NCI-H2081 treated with DMSO at 0.1 percent for 48 hours (cell line): ENCODE measurements around the gene UBE2H.
"Not testable (repeated sequence)": the region's sequence is repeated elsewhere in the genome, so short reads cannot be mapped to it uniquely, and the experiment has no call there.

Experiments used
- DNase-seq: peaks from one replicate; lab custom pipeline; 2025; lab: John Stamatoyannopoulos, UW

Gene UBE2H

DNA sequence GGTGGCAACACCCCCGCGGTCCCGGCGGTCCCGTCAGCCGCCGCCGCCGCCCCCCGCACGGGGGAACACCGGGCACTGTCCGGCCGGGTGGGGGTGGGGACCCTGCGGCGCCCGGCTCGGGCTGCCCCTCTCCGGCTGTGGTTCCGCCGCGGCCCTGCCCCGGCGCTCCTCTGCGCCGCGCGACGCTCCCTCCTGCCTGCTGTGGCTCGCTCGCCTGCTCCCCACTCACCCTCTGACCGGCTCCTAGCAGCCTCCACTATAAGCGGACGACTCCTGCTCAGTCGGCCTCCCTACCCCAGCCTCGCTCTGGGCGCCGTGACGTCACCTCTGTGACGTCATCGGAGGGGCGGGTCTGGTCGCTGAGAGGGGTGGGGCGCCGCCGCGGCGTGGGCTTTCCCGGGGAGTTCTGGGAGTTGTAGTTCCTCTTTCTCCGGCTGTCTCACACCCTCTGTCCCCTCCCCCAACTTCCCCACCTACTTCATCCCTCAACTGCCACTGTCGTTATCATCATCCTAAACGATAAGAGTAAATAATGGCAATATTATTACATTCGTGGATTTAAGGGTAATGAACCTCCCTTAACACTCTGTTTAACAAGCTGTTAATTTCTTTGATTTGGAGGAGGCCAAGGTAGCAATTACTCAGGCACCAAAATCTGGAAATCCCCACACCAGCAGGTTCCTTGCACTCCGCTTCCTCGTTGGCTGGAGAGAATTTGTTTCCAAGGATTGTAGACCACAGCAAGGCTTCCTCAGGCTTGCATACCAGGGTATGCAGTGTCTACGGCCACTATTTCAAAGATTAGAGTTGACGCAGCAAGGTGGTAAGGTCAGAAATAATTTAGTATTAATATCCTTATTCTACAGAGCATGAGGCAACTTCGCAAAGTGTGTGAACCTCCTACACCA lies at the start of gene UBE2H:
Gene UBE2H, minus strand, starts transcription at position 308 of the 908 bp plus-strand sequence. CDS start 405 bp downstream, outside the sequence.
- DNase-seq, result peak; percentile 53

DNA sequence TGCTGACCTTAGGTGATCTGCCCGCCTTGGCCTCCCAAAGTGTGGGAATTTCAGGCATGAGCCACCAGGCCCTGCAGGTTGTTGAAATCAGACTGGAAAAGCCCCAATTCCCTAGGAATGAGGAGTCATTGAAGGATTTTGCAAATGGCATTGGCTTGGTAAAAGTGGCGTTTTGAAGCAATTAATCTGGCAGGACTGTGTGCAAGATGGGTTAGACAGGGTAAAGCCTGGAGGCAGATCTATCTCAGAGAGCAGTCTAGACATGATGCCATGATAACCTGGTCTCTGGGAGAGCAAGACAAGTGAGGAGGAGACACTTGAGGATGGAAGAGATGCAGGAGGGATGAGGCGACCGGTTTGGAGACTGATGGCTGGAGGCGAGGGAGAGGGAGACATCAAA lies 45.7 kb upstream of the UBE2H start:
- DNase-seq, result no peak

DNA sequence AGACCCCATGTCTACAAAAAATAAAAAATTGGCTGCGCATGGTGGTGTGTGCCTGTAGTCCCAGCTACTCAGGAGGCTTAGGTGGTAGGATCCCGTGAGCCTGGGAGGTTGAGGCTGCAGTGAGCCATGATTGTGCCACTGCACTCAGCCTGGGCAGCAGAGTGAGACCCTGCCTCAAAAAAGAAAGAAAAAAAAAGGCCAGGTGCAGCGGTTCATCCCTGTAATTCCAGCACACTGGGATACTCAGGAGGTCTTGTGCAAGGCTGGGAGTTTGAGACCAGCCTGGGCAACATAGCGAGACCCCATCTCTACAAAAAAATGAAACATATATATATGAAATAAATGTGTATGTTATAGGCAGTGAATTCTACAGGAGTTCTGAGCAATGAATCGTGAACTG lies 44.5 kb upstream of the UBE2H start:
- no peak for DNase-seq

GRCh38 chr7:129993275-129993674 lies 40.5 kb upstream of the UBE2H start:
- DNase-seq, result no peak

DNA sequence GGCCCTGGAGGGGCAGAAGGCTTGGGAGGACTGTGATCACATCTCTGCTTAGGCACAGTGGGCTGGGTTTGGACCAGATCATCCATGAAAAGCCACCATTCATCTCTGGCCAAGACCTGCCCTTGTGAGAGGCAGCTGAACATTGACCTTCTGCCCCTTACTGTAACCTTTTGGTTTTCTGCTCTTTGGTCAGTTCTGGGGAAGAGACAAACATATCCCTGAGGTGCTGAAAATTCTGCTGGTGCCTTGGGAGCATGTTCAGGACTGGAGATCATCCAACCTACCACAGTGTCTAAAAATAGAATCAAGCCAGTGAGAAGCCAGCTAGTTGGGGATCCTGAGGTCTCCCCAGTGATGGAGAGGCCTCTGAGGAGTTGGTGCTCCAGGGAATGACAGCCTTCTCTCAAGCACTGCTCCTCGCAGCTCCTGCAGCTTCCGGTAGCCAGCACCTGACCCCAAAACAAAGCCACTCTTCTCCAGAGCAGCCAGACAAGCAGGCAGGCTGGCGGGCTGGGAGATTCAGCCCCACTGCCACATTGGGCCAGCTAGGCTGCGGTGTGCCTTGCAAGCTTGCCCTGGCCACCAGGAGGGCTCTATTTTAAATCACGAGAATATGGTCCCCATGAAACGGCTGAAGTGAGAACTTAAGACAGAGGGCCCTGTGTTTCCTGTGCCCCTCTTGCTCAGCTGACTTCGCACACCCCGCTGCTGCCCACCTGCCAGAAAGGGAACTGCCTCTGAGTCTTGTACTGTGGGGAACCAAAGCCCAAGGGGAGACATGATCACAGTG lies 37.8 kb upstream of the UBE2H start:
- no peak for DNase-seq

GRCh38 chr7:129989466-129989865 lies 36.7 kb upstream of the UBE2H start:
- DNase-seq, result no peak

GRCh38 chr7:129986600-129986999 lies 33.8 kb upstream of the UBE2H start:
- DNase-seq, result no peak

- DNase-seq, result no peak
Measured at GRCh38 chr7:129980667-129981066, 27.9 kb upstream of the UBE2H start.

GRCh38 chr7:129975309-129975708 lies 22.5 kb upstream of the UBE2H start:
- no peak for DNase-seq

GRCh38 chr7:129970816-129971215 lies 18.1 kb upstream of the UBE2H start:
- DNase-seq, result no peak

- DNase-seq, result no peak
Measured at GRCh38 chr7:129969881-129970446, 17.2 kb upstream of the UBE2H start.

GRCh38 chr7:129968592-129969383 lies 16.0 kb upstream of the UBE2H start:
- DNase-seq, result no peak

DNA sequence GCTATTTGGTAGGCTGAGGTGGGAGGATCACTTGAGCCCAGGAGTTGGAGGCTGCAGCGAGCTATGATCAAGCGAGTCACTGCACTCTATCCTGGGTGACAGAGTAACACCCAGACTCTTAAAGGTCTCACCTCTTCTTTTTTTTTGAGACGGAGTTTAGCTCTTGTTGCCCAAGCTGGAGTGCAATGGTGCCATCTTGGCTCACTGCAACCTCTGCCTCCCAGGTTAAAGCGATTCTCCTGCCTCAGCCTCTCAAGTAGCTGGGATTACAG lies 7.4 kb upstream of the UBE2H start:
- not testable (repeated sequence) for DNase-seq

DNA sequence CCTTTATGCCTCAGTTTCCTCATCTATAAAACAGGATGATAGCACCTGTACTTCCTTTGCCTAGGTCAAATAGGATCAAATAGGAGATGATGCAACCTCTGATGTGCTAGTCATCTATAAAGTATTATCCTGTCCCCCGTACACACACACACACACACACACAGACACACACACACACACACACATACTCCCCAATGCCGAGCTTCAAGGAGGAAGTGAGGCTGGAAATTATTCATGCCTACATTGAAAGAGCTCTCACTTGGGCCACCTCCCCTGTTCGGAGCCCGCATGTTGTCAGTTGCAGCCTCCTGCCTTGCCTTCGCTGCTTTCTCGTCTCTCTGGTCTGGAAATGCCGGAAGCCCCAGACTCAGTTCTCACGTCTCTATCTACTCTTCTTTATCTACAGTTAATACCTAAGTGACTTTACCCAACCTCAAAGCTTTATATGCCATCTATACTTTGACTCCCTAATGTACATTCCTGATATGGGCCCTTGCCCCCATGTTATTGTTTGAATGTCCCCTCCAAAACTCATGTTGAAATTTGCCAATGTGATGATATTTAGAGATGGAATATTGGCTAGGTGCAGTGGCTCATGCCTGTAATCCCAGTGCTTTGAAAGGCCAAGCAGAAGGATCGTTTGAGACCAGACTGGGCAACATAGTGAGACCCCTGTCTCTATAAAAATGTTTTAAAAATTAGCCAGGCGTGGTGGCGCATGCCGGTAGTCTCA lies 6.9 kb upstream of the UBE2H start:
- no peak for DNase-seq

DNA sequence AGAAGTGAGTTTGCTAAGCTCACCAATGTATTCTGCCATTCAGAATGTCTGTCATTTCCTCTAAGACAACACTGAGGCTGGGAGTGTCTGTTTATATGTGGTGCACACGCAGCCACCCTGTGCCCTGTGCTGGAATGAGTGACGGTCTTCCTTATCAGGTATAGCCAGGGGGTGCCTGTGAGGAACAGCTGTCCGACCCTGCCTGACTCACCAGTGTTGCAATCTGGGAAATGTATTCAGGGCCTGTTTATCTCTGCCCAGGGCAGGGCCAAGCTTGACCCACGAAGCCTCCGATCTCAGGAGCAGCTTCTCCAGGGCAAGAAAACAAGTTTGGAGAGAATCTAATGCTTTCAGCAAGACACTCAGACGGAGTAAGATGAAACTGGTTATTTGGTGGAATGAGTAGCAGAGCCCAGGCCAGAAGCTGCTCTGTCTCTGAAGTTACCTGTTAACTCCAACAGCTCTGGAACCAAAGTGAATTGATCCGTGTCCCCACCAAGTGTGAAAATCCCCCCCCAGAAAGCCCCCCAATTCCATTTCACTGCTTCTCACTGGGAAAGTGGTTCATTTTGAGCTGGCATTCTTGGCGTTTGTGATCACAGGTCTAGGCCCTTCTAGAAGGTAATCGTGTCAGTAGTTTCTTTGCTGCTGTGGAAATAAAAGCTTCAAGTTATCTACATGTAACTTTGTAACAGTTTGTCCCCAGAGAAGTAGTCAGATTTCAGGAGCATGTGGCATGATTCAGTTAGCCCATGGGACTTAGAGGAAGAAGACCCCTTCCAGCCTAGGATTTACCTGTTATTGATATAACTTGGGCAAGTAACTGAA lies 6.1 kb upstream of the UBE2H start:
- no peak for DNase-seq

DNA sequence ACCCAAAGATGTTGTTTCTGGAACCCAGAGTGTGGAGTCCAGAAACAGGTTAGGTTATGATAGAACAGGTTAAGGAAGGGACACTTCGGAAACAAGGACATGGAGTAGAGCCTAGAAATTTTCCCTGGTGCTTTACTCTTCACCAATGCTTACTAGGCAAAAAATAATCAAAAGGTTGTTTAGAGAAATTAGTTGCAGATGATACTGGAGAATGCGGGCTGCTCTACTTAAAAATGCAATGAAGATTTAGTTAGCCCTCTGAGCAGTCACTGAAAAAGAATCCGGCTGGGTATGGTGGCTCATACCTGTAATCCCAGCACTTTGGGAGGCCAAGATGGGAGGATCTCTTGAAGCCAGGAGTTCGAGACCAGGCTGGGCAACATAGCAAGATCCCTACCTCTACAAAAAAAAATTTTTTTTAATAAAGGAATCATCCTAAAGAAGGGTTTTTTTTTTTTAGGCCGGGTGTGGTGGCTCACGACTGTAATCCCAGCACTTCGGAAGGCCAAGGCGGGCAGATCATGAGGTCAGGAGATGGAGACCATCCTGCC lies 3.3 kb upstream of the UBE2H start:
- DNase-seq, result no peak

DNA sequence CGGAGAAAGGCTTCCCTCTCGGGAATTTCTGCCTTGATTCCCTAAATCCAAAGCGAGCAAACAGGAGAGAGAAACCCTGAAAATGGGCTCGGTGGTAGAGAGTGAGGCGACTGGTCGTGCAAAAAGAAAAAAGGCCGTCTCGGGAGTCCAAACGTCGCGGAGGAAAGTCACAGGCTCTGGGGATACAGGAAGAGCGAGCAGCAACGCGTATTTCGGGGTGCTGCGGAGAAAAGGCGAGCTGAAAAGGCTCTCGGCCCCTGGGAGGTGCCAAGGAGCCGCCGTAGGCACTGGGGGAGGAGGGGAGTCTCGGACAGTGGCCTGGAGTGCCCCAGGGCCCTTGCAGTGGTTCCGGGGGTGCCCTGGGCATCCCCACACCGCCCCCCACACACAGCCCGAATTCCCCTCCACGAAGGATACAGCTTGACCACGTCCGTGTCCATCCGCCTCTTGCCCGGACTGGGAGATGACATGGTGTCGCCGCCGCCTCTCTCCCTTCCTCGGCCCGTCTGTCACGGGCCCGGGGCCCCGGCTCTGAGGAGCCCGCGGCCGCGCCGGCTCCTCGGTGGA lies 591 bp downstream of the UBE2H start:
- DNase-seq, result no peak

DNA sequence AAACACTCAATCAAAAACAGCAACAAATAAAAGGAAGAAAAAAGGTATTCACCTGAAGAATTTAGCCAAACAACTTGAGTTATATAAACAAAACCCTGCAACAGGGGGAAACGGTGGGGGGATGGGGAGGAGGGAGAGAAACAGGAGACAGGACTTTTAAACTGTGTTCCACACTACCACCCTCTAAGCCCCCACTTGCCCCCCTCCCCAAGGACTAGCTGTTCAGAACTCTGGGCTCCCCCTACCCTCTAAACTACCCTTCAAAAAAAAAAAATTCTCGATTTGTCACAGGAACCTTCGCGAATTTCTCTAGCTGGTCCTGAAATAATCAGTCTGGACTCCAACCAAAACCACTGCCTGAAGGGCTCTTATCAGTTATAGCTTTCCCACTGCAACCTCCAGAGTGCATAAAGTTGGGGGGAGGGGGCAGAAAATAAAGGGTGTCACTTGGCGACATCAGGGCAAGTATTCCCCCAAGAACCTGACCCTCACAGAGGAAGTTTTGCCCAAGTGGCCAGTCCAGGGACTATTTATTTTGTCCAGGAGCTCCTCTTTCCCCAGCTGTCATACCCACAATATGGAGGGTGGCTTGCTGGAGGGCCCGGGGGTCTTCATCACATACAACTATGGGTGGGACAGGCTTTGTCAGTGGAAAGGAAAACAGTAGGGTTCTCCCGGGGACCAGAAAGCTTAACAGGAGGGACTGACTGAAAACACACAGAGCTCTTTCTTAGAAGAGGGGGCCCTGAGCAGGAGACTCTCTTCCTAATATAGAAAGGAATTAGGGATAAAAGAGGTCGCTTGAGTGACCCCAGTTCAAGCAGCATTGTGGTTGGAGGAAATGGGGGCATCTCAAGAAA lies 1.3 kb downstream of the UBE2H start:
- no peak for DNase-seq

DNA sequence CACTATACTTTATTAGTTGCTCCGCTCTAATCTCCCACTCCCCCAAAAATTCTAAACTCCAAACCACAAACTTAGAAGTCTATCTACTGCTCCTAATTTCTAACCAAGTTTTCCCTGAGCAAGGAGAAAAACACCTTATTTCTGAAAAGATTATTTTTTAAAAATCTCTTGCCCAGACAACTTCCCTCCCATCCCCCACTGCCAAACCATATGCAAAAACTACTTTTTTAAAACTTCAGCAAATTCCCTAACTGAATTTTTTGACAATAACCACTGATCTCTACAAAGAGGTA lies 1.9 kb downstream of the UBE2H start:
- DNase-seq, result no peak
